K562 (cell line): ENCODE results near the gene SCNN1B. TPM values are rescaled to one million over a fixed set of nuclear protein-coding genes. Genes with fewer than 3 reads are reported as not detected.

Experiments
- ATAC-seq: fragments of 200-7000 bp; cut with Tn5 transposase; 3 replicates; pipeline ENCODE4 v1.9.1; 2020; ENCODE audit warnings: moderate library complexity
- BruUV-seq: library from RNA; stranded (reverse); fragments of 400-500 nt; replicated peaks from 2 replicates; lab custom pipeline; 2021; lab: Mats Ljungman, UMichigan
- CTCF ChIA-PET: fragments of 300-600 bp; formaldehyde crosslinking; extraction: SDS; loops from one replicate; lab custom pipeline; 2021; ENCODE audit warnings: low intra/inter-chr PET ratio; lab: Yijun Ruan, JAX
- POLR2A ChIA-PET: fragments of 300-600, 350-650 bp; sonication (Branson Sonifier 250); formaldehyde crosslinking; extraction: SDS; loops from one replicate; lab custom pipeline; 2021; ENCODE audit warnings: antibody characterized with exemption, inconsistent platforms; lab: Yijun Ruan, JAX
- DNase-seq, 4 experiments: peaks; one replicate each; pipeline versions ENCODE4 v3.0.0 to v3.0.0-alpha.2; 2011 to 2018; ENCODE audit warnings: low spot score in 3 of 4, mixed read lengths in 3 of 4; ENCODE audit errors: extremely low read depth in 1 of 4
- FAIRE-seq: peaks from 2 replicates; lab custom pipeline; 2011; peaks lifted over from hg19 to GRCh38; lab: Jason Lieb, UNC
- H2AFZ ChIP-seq: 2 replicates; pipeline ENCODE4 v1.6.0; 2011; ENCODE audit warnings: low read depth, low read length, control low read depth, inconsistent platforms
- H3K27ac ChIP-seq: fragments of 200-600 bp; 3 replicates; pipeline ENCODE4 v1.8.0; 2011; ENCODE audit warnings: low read depth, mild to moderate bottlenecking, control low read depth, inconsistent platforms, low read length, moderate library complexity, mixed read lengths; ENCODE audit errors: extremely low read depth
- H3K27me3 ChIP-seq, 2 experiments: fragments of 300-600 bp in 1 of 2; 2 replicates in 1 of 2; 3 replicates in 1 of 2; pipeline versions ENCODE4 v1.6.0 to v1.8.0; 2011; ENCODE audit warnings: inconsistent platforms in 2 of 2, low read length in 2 of 2, mild to moderate bottlenecking in 1 of 2, mixed read lengths in 1 of 2, moderate library complexity in 1 of 2; ENCODE audit not compliant: control insufficient read depth in 2 of 2, insufficient read depth in 2 of 2
- H3K36me3 ChIP-seq: fragments of 300-600 bp; 3 replicates; pipeline ENCODE4 v1.8.0; 2011; ENCODE audit warnings: mild to moderate bottlenecking, low read length, inconsistent platforms; ENCODE audit not compliant: control insufficient read depth, insufficient read depth
- H3K4me1 ChIP-seq, 2 experiments: fragments of 200-600 bp in 1 of 2; replicated peaks in 1 of 2; 2 replicates in 1 of 2; 3 replicates in 1 of 2; pipeline versions ENCODE4 v1.5.1 to v1.8.0; 2011; ENCODE audit warnings: inconsistent platforms in 2 of 2, low read length in 2 of 2, mild to moderate bottlenecking in 1 of 2, mixed read lengths in 1 of 2, moderate library complexity in 1 of 2; ENCODE audit not compliant: control insufficient read depth in 2 of 2, insufficient read depth in 2 of 2
- H3K4me2 ChIP-seq: 2 replicates; pipeline ENCODE4 v1.6.1; 2011; ENCODE audit warnings: low read length, control low read depth, inconsistent platforms, mixed read lengths; ENCODE audit not compliant: insufficient read depth
- H3K4me3 ChIP-seq: fragments of 200-600 bp; sonication (generic), shearing (Covaris generic); 2 replicates; pipeline ENCODE4 v1.5.1; 2016; ENCODE audit warnings: control low read depth, inconsistent platforms
- H3K79me2 ChIP-seq: fragments of 200-600 bp; 3 replicates; pipeline ENCODE4 v1.8.0; 2011; ENCODE audit warnings: low read length, inconsistent platforms; ENCODE audit not compliant: control insufficient read depth, insufficient read depth
- H3K9ac ChIP-seq, 2 experiments: 2 replicates each; pipeline versions ENCODE4 v1.6.0 to v1.6.1; 2011; ENCODE audit warnings: low read depth in 2 of 2, low read length in 2 of 2, control low read depth in 1 of 2, inconsistent platforms in 1 of 2, mild to moderate bottlenecking in 1 of 2, mixed read lengths in 1 of 2; ENCODE audit not compliant: insufficient read depth in 1 of 2
- H3K9me1 ChIP-seq: one replicate; pipeline ENCODE4 v1.6.0; 2011; ENCODE audit warnings: inconsistent platforms, mild to moderate bottlenecking, low read length, moderate library complexity; ENCODE audit not compliant: control insufficient read depth, insufficient read depth
- H3K9me3 ChIP-seq: replicated peaks from 2 replicates; pipeline ENCODE4 v1.5.1; 2011; ENCODE audit warnings: low read depth, low read length, inconsistent platforms; ENCODE audit not compliant: control insufficient read depth, insufficient read depth
- H4K20me1 ChIP-seq: replicated peaks from 2 replicates; pipeline ENCODE4 v1.6.1; 2011; ENCODE audit warnings: low read length, inconsistent platforms, mixed read lengths; ENCODE audit not compliant: control insufficient read depth, insufficient read depth
- ATF6 ChIP-seq: sonication (generic); formaldehyde crosslinking; IDR thresholded peaks from 2 replicates; pipeline ENCODE4 v1.4.0; 2020; ENCODE audit warnings: mild to moderate bottlenecking, missing genetic modification reagents
- C11orf30 ChIP-seq: fragments of 450-650 bp; IDR thresholded peaks from 2 replicates; pipeline ENCODE4 v1.6.1; 2016; ENCODE audit warnings: low read depth, mild to moderate bottlenecking
- CEBPB ChIP-seq: fragments of 450-650 bp; IDR thresholded peaks from 2 replicates; pipeline ENCODE4 v1.6.1; 2016; ENCODE audit warnings: missing genetic modification characterization, missing compliant biosample characterization
- DNMT1 ChIP-seq: fragments of 450-650 bp; IDR thresholded peaks from 2 replicates; pipeline ENCODE4 v1.6.1; 2016; ENCODE audit warnings: antibody characterized with exemption, mild to moderate bottlenecking
- HDAC3 ChIP-seq: fragments of 450-650 bp; IDR thresholded peaks from 2 replicates; pipeline ENCODE4 v1.6.1; 2018; ENCODE audit warnings: borderline replicate concordance, mild to moderate bottlenecking, moderate library complexity; ENCODE audit not compliant: partially characterized antibody
- HDGF ChIP-seq: fragments of 450-650 bp; IDR thresholded peaks from 2 replicates; pipeline ENCODE4 v1.6.1; 2016
- IRF2 ChIP-seq: sonication (generic); formaldehyde crosslinking; IDR thresholded peaks from 2 replicates; pipeline ENCODE4 v1.8.1; 2022; ENCODE audit warnings: mild to moderate bottlenecking, missing genetic modification reagents
- NR4A1 ChIP-seq, 2 experiments: fragments of 250-450 bp in 1 of 2; fragments of 450-650 bp in 1 of 2; sonication (Bioruptor Pico) in 1 of 2; IDR thresholded peaks; 2 replicates each; pipeline versions ENCODE4 v1.4.0 to v1.6.1; 2016 to 2020; ENCODE audit warnings: mild to moderate bottlenecking in 2 of 2, missing compliant biosample characterization in 1 of 2, missing genetic modification characterization in 1 of 2, moderate library complexity in 1 of 2
- SMAD2 ChIP-seq: fragments of 150-350 bp; IDR thresholded peaks from 2 replicates; pipeline ENCODE4 v1.6.1; 2014; ENCODE audit warnings: low read depth, mild to moderate bottlenecking, low read length
- TBL1XR1 ChIP-seq, 2 experiments: IDR thresholded peaks; 2 replicates each; pipeline ENCODE4 v1.6.1; 2012; ENCODE audit warnings: improper control_type of control experiment in 2 of 2, low read length in 2 of 2, mild to moderate bottlenecking in 1 of 2
- UBTF ChIP-seq, 2 experiments: IDR thresholded peaks; 2 replicates each; pipeline ENCODE4 v1.6.1; 2012; ENCODE audit warnings: improper control_type of control experiment in 2 of 2, low read depth in 2 of 2, low read length in 2 of 2, borderline replicate concordance in 1 of 2
- ZNF274 ChIP-seq: IDR thresholded peaks from 2 replicates; pipeline ENCODE4 v1.6.1; 2011; ENCODE audit warnings: low read depth, mild to moderate bottlenecking, low read length, moderate library complexity, borderline replicate concordance
- WGBS: fragments of 100-300 bp; shearing (Covaris generic); methylation state at CpG from one replicate; pipeline ENCODE4 v1.1.6; 2016; ENCODE audit warnings: low coverage, mixed read lengths; ENCODE audit not compliant: insufficient coverage; ENCODE audit errors: missing lambda C conversion rate; 5-methylcytosine and 5-hydroxymethylcytosine counted together
- in situ Hi-C: fragments of 300-500 bp; cut with MboI; formaldehyde crosslinking; loops from 4 replicates; pipeline ENCODE4 v1.15.0; 2018; ENCODE audit warnings: inconsistent platforms, mixed read lengths
- intact Hi-C: fragments of 100-400 bp; cut with micrococcal nuclease; formaldehyde crosslinking; loops from 2 replicates; pipeline ENCODE4 v1.14.2; 2022
- polyA plus RNA-seq, 8 experiments: library from polyadenylated mRNA; depleted of rRNA in 4 of 8; stranded (reverse) in 5 of 8; unstranded in 3 of 8; fragments of >200 nt; fragmentation: Nextera tagmentation in 2 of 8; fragmentation: Illumina TruSeq in 1 of 8; extraction: Ambion mirVana in 2 of 8; extraction: Trizol in 1 of 8; gene quantifications; 2 replicates each; pipeline versions ENCODE4 v1.2.1 to v1.2.3, GENCODE V29; 2011 to 2014; ENCODE audit warnings: inconsistent platforms in 1 of 8, missing spikeins in 1 of 8
- total RNA-seq, 7 experiments: library from RNA; depleted of rRNA in 6 of 7; stranded (reverse); fragments of >200 nt in 6 of 7; fragmentation: Illumina TruSeq in 2 of 7; extraction: Trizol in 2 of 7; gene quantifications; 2 replicates each; pipeline versions ENCODE4 v1.2.1 to v1.2.3, GENCODE V29; 2011 to 2021; ENCODE audit warnings: low replicate concordance in 1 of 7
- TF ChIP-seq, protein P1 (sequence below): IDR thresholded peaks from 2 replicates; pipeline ENCODE4 v1.6.1; 2012; ENCODE audit warnings: low read depth, low read length, improper control_type of control experiment, borderline replicate concordance
- TF ChIP-seq, protein P2 (sequence below): fragments of 150-350 bp; conservative IDR thresholded peaks from 2 replicates; pipeline ENCODE4 v1.6.1; 2014; ENCODE audit warnings: low read length

Gene SCNN1B
- total and polyA plus RNA-seq, 9 of the 15 experiments (the other 6 are each of a cell fraction or from before 2014, with no cell fraction given), result not detected

GRCh38 chr16:23385441-23385840 lies 83.3 kb downstream of the SCNN1B start:
- Histone ChIP-seq H3K9ac (no peak overlapping the region), H3K27me3 (peaks cover 4 to 15% of the 10 kb centered on the region in 2 experiments; a peak in 3 of 5 replicates), H4K20me1 (peaks cover 4% of the 10 kb centered on the region), H3K27ac (no peak overlapping the region), H3K9me3 (no peaks in the 10 kb centered on the region), H3K36me3 (peaks cover 5% of the 10 kb centered on the region; the same call in 1 of the 3 replicates), H3K4me3 (no peak overlapping the region), H3K79me2 (no peaks in the 10 kb centered on the region), H2AFZ (no peak overlapping the region), H3K4me1 (peaks cover 0 to 3% of the 10 kb centered on the region in 2 experiments; a peak in 2 of 5 replicates), H3K4me2 (no peak overlapping the region), H3K9me1 (peaks cover 4% of the 10 kb centered on the region)
- in situ Hi-C loops, result no loop called here
- ChIA-PET POLR2A (interaction anchor here (0.7 to 1.5 kb wide), 2 partner anchors 49 to 116 kb away, joined by 3 read pairs; no protein-coding TSS in a partner anchor), CTCF (no interaction called here)
- WGBS, result 13% methylated on average over 15 of the region's 15 CpGs
- intact Hi-C loops, result no loop called here
- BruUV-seq, result no TSS peak
- FAIRE-seq (no peak), ATAC-seq (no peak), DNase-seq (no peak)
- TF ChIP-seq TBL1XR1 (IDR thresholded peaks at IDR 0.05; ENCODE audit: low read length in 2 of 2) (no peak), C11orf30 (no peak), UBTF (IDR thresholded peaks at IDR 0.05; ENCODE audit: borderline replicate concordance in 1 of 2, low read depth in 2 of 2, low read length in 2 of 2) (no peak), DNMT1 (no peak), ZNF274 (no peak), HDAC3 (no peak), ATF6 (no peak), IRF2 (CRISPR knock-in tag) (no peak), SMAD2 (no peak), NR4A1 (CRISPR knock-in tag; IDR thresholded peaks at IDR 0.05) (no peak), NR4A1 (tag; IDR thresholded peaks at IDR 0.05) (no peak), CEBPB (tag) (no peak), HDGF (no peak)
- TF ChIP-seq, protein P1, sequence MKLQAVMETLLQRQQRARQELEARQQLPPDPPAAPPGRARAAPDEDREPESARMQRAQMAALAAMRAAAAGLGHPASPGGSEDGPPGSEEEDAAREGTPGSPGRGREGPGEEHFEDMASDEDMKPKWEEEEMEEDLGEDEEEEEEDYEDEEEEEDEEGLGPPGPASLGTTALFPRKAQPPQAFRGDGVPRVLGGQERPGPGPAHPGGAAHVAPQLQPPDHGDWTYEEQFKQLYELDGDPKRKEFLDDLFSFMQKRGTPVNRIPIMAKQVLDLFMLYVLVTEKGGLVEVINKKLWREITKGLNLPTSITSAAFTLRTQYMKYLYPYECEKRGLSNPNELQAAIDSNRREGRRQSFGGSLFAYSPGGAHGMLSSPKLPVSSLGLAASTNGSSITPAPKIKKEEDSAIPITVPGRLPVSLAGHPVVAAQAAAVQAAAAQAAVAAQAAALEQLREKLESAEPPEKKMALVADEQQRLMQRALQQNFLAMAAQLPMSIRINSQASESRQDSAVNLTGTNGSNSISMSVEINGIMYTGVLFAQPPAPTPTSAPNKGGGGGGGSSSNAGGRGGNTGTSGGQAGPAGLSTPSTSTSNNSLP, result no peak
- TF ChIP-seq, protein P2, sequence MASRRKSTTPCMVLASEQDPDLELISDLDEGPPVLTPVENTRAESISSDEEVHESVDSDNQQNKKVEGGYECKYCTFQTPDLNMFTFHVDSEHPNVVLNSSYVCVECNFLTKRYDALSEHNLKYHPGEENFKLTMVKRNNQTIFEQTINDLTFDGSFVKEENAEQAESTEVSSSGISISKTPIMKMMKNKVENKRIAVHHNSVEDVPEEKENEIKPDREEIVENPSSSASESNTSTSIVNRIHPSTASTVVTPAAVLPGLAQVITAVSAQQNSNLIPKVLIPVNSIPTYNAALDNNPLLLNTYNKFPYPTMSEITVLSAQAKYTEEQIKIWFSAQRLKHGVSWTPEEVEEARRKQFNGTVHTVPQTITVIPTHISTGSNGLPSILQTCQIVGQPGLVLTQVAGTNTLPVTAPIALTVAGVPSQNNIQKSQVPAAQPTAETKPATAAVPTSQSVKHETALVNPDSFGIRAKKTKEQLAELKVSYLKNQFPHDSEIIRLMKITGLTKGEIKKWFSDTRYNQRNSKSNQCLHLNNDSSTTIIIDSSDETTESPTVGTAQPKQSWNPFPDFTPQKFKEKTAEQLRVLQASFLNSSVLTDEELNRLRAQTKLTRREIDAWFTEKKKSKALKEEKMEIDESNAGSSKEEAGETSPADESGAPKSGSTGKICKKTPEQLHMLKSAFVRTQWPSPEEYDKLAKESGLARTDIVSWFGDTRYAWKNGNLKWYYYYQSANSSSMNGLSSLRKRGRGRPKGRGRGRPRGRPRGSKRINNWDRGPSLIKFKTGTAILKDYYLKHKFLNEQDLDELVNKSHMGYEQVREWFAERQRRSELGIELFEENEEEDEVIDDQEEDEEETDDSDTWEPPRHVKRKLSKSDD, result no peak
